Suprapubic skin (tissue), 3 donors: ENCODE measurements around the gene CCDC196.

ENCODE experiments used
- CTCF ChIP-seq, 2 donors: fragments of 200-600 bp in 1 of 2; fragments of 450-650 bp in 1 of 2; sonication (generic) in 1 of 2; IDR thresholded peaks; one replicate each; pipeline ENCODE4 v1.5.1; 2016 to 2019; ENCODE audit warnings: antibody characterized with exemption in 2 of 2, mild to moderate bottlenecking in 1 of 2, moderate library complexity in 1 of 2
- POLR2A ChIP-seq, 2 donors: fragments of 450-650 bp; IDR thresholded peaks; one replicate each; pipeline ENCODE4 v1.6.1; 2017; ENCODE audit warnings: antibody characterized with exemption in 2 of 2, mild to moderate bottlenecking in 2 of 2, moderate library complexity in 2 of 2

- TF ChIP-seq CTCF (IDR thresholded peaks at IDR 0.05) (no peak), POLR2A (IDR thresholded peaks at IDR 0.05) (no peak)
Observed at GRCh38 chr14:66459603-66460002, 26.6 kb upstream of the CCDC196 start.
